HepG2 (cell line): ENCODE measurements around the gene IGIP. TPM values are rescaled to one million over a fixed set of nuclear protein-coding genes. Genes with fewer than 3 reads are reported as not detected.

ENCODE experiments used
- BCL6 ChIP-seq: IDR thresholded peaks from 2 replicates; pipeline ENCODE4 v1.6.1; 2016; ENCODE audit warnings: missing genetic modification reagents, missing compliant biosample characterization
- CHD2 ChIP-seq: IDR thresholded peaks from 2 replicates; pipeline ENCODE4 v1.6.1; 2011; ENCODE audit warnings: low read depth, low read length, improper control_type of control experiment
- ELF3 ChIP-seq: IDR thresholded peaks from 2 replicates; pipeline ENCODE4 v1.6.1; 2016; ENCODE audit warnings: missing genetic modification reagents, missing compliant biosample characterization
- KLF15 ChIP-seq: sonication (generic); formaldehyde crosslinking; IDR thresholded peaks from 2 replicates; pipeline ENCODE4 v1.8.1; 2023; ENCODE audit warnings: borderline replicate concordance, mild to moderate bottlenecking, inconsistent platforms, missing genetic modification reagents, mixed read lengths
- PRMT3 ChIP-seq: sonication (generic); formaldehyde crosslinking; IDR thresholded peaks from 2 replicates; pipeline ENCODE4 v1.8.1; 2022; ENCODE audit warnings: low read depth, mild to moderate bottlenecking, moderate library complexity, missing genetic modification reagents, borderline replicate concordance
- RFXANK ChIP-seq: IDR thresholded peaks from 2 replicates; pipeline ENCODE4 v1.6.1; 2016
- SALL1 ChIP-seq: sonication (generic); formaldehyde crosslinking; IDR thresholded peaks from 2 replicates; pipeline ENCODE4 v1.8.0; 2022; ENCODE audit warnings: mild to moderate bottlenecking, missing genetic modification reagents
- SATB2 ChIP-seq: sonication (generic); formaldehyde crosslinking; IDR thresholded peaks from 2 replicates; pipeline ENCODE4 v1.5.0; 2020; ENCODE audit warnings: missing genetic modification reagents
- SRF ChIP-seq: IDR thresholded peaks from 2 replicates; pipeline ENCODE4 v1.6.1; 2011; ENCODE audit warnings: mild to moderate bottlenecking, low read depth, low read length, moderate library complexity
- TBX2 ChIP-seq: sonication (generic); formaldehyde crosslinking; IDR thresholded peaks from 2 replicates; pipeline ENCODE4 v1.5.0; 2020; ENCODE audit warnings: missing genetic modification reagents, mild to moderate bottlenecking, borderline replicate concordance
- ZBTB42 ChIP-seq: sonication (generic); formaldehyde crosslinking; IDR thresholded peaks from 2 replicates; pipeline ENCODE4 v1.5.0; 2020; ENCODE audit warnings: mild to moderate bottlenecking, missing genetic modification reagents
- ZBTB7A ChIP-seq: sonication (generic); formaldehyde crosslinking; IDR thresholded peaks from 2 replicates; pipeline ENCODE4 v1.8.0; 2022; ENCODE audit warnings: mild to moderate bottlenecking, missing genetic modification reagents
- ZFY ChIP-seq: sonication (generic); formaldehyde crosslinking; IDR thresholded peaks from 2 replicates; pipeline ENCODE4 v1.4.0; 2020; ENCODE audit warnings: missing genetic modification reagents
- ZNF460 ChIP-seq: sonication (generic); formaldehyde crosslinking; IDR thresholded peaks from 2 replicates; pipeline ENCODE4 v1.5.1; 2020; ENCODE audit warnings: missing genetic modification reagents, mild to moderate bottlenecking, borderline replicate concordance
- ZNF629 ChIP-seq: sonication (generic); formaldehyde crosslinking; conservative IDR thresholded peaks from 2 replicates; pipeline ENCODE4 v1.5.0; 2020; ENCODE audit warnings: missing genetic modification reagents
- ZNF772 ChIP-seq: sonication (generic); formaldehyde crosslinking; IDR thresholded peaks from 2 replicates; pipeline ENCODE4 v1.5.0; 2020; ENCODE audit warnings: mild to moderate bottlenecking, missing genetic modification reagents
- ZNF776 ChIP-seq: sonication (generic); formaldehyde crosslinking; IDR thresholded peaks from 2 replicates; pipeline ENCODE4 v1.4.0; 2020; ENCODE audit warnings: mild to moderate bottlenecking, missing genetic modification reagents
- polyA plus RNA-seq, 8 experiments: library from polyadenylated mRNA; depleted of rRNA in 3 of 8; stranded (reverse) in 7 of 8; unstranded in 1 of 8; fragments of >200 nt; fragmentation: Illumina TruSeq in 4 of 8; extraction: Trizol in 4 of 8; gene quantifications; 2 replicates each; pipeline versions ENCODE4 v1.2.1 to v1.2.3, GENCODE V29; 2011 to 2016; ENCODE audit warnings: low read depth in 4 of 8, missing spikeins in 1 of 8, mixed read lengths in 1 of 8; ENCODE audit not compliant: insufficient read depth in 1 of 8
- total RNA-seq, 5 experiments: library from RNA; depleted of rRNA; stranded (reverse); fragments of >200 nt; fragmentation: Illumina TruSeq; extraction: Trizol; gene quantifications; 2 replicates each; pipeline ENCODE4 v1.2.3, GENCODE V29; 2016; ENCODE audit warnings: low read depth in 1 of 5
- TF ChIP-seq, protein P1 (sequence below): IDR thresholded peaks from 2 replicates; pipeline ENCODE4 v1.6.1; 2012; ENCODE audit warnings: low read depth, low read length, improper control_type of control experiment
- TF ChIP-seq, protein P2 (sequence below): sonication (generic); formaldehyde crosslinking; IDR thresholded peaks from 2 replicates; pipeline ENCODE4 v1.5.1; 2020; ENCODE audit warnings: mild to moderate bottlenecking, missing genetic modification reagents, borderline replicate concordance
- TF ChIP-seq, protein P3 (sequence below): sonication (generic); formaldehyde crosslinking; IDR thresholded peaks from 2 replicates; pipeline ENCODE4 v1.9.0; 2021; ENCODE audit warnings: missing genetic modification reagents, mild to moderate bottlenecking, borderline replicate concordance

Gene IGIP
- total and polyA plus RNA-seq, 2 of the 13 experiments (the other 11 are each of a cell fraction or from before 2014, with no cell fraction given): 1.7 to 2.1 TPM

DNA sequence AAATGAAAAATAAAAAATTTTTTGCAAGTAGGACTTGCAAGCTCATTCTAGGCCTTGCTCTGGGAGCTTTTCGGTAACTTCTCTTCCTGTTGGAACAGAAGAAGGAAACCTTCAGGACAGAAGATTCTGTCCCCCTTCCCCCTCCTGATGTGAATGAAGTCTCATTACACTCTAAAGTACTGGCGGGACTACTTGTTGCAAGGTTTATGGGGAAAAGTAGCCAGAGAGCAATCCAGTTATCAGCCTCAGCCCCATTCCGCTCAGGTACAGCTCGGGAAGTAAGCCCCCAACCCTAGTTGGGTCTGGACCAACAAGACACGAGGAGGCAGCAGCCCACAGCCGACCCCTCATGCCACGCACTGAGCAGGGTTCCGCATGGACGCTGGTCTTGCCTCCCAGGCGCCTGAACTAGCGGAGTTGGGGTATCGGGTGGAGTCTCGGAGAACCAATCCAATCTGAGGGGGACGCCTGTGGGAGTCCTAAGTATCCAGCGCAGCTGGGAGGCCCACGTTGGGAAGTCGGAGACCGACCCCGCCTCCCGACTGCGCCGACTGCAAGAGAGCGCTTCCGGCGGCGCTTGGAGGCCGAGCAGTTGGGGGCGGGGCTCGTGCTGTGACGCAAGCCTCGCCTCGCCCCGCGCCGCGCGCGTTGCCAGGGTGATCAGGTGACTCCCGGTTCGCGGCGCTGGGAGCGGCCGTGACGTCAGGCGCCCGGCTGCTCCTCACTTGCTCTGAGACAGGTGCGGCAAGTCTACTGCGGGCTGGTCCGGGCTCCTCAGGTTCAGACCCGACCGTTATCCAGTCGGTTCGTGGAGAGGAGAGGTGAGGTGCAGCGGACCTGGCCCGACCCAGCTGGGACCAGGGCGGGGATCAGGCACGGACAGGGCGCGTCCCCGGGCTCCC is 49.0 kb downstream of the IGIP start, which contains the start of gene CYSTM1 (continued):
- TF ChIP-seq, protein P1, sequence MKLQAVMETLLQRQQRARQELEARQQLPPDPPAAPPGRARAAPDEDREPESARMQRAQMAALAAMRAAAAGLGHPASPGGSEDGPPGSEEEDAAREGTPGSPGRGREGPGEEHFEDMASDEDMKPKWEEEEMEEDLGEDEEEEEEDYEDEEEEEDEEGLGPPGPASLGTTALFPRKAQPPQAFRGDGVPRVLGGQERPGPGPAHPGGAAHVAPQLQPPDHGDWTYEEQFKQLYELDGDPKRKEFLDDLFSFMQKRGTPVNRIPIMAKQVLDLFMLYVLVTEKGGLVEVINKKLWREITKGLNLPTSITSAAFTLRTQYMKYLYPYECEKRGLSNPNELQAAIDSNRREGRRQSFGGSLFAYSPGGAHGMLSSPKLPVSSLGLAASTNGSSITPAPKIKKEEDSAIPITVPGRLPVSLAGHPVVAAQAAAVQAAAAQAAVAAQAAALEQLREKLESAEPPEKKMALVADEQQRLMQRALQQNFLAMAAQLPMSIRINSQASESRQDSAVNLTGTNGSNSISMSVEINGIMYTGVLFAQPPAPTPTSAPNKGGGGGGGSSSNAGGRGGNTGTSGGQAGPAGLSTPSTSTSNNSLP: no peak
- TF ChIP-seq ZNF629: 0 out of 2 replicates have a peak, but pooled peaks have one; percentile 4
- TF ChIP-seq ZBTB42 (CRISPR knock-in tag): peak; percentile 31; the same call in 1 of the 2 replicates
- no peak for TF ChIP-seq ZNF460
- no peak for TF ChIP-seq SRF
- TF ChIP-seq, protein P2, sequence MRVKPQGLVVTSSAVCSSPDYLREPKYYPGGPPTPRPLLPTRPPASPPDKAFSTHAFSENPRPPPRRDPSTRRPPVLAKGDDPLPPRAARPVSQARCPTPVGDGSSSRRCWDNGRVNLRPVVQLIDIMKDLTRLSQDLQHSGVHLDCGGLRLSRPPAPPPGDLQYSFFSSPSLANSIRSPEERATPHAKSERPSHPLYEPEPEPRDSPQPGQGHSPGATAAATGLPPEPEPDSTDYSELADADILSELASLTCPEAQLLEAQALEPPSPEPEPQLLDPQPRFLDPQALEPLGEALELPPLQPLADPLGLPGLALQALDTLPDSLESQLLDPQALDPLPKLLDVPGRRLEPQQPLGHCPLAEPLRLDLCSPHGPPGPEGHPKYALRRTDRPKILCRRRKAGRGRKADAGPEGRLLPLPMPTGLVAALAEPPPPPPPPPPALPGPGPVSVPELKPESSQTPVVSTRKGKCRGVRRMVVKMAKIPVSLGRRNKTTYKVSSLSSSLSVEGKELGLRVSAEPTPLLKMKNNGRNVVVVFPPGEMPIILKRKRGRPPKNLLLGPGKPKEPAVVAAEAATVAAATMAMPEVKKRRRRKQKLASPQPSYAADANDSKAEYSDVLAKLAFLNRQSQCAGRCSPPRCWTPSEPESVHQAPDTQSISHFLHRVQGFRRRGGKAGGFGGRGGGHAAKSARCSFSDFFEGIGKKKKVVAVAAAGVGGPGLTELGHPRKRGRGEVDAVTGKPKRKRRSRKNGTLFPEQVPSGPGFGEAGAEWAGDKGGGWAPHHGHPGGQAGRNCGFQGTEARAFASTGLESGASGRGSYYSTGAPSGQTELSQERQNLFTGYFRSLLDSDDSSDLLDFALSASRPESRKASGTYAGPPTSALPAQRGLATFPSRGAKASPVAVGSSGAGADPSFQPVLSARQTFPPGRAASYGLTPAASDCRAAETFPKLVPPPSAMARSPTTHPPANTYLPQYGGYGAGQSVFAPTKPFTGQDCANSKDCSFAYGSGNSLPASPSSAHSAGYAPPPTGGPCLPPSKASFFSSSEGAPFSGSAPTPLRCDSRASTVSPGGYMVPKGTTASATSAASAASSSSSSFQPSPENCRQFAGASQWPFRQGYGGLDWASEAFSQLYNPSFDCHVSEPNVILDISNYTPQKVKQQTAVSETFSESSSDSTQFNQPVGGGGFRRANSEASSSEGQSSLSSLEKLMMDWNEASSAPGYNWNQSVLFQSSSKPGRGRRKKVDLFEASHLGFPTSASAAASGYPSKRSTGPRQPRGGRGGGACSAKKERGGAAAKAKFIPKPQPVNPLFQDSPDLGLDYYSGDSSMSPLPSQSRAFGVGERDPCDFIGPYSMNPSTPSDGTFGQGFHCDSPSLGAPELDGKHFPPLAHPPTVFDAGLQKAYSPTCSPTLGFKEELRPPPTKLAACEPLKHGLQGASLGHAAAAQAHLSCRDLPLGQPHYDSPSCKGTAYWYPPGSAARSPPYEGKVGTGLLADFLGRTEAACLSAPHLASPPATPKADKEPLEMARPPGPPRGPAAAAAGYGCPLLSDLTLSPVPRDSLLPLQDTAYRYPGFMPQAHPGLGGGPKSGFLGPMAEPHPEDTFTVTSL (CRISPR knock-in tag): peak; percentile 12; the same call in 1 of the 2 replicates
- peak; percentile 36; the same call in 1 of the 2 replicates for TF ChIP-seq BCL6 (CRISPR knock-in tag)
- peak; percentile 68 for TF ChIP-seq TBX2 (CRISPR knock-in tag)
- TF ChIP-seq ZFY (CRISPR knock-in tag): peak; percentile 58
- 0 out of 2 replicates have a peak, but pooled peaks have one; percentile 33 for TF ChIP-seq ELF3
- TF ChIP-seq CHD2: no peak
- no peak for TF ChIP-seq KLF15 (CRISPR knock-in tag)
- TF ChIP-seq SALL1: peak; percentile 79
- TF ChIP-seq PRMT3 (CRISPR knock-in tag): no peak; the same call in 1 of the 2 replicates
- 0 out of 2 replicates have a peak, but pooled peaks have one; percentile 6 for TF ChIP-seq SATB2
- TF ChIP-seq, protein P3, sequence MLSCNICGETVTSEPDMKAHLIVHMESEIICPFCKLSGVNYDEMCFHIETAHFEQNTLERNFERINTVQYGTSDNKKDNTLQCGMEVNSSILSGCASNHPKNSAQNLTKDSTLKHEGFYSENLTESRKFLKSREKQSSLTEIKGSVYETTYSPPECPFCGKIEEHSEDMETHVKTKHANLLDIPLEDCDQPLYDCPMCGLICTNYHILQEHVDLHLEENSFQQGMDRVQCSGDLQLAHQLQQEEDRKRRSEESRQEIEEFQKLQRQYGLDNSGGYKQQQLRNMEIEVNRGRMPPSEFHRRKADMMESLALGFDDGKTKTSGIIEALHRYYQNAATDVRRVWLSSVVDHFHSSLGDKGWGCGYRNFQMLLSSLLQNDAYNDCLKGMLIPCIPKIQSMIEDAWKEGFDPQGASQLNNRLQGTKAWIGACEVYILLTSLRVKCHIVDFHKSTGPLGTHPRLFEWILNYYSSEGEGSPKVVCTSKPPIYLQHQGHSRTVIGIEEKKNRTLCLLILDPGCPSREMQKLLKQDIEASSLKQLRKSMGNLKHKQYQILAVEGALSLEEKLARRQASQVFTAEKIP (CRISPR knock-in tag): no peak
- peak; percentile 60; the same call in 1 of the 2 replicates for TF ChIP-seq ZBTB7A (CRISPR knock-in tag)
- TF ChIP-seq ZNF776 (CRISPR knock-in tag): 0 out of 2 replicates have a peak, but pooled peaks have one; percentile 9
- TF ChIP-seq ZNF772: peak; percentile 67; the same call in 1 of the 2 replicates
- TF ChIP-seq RFXANK (CRISPR knock-in tag): no peak; the same call in 1 of the 2 replicates
